PC-9 (cell line): Measurements from ENCODE around the gene CD2.

Experiments
- CTCF ChIP-seq: fragments of 200-600 bp; sonication (generic); conservative IDR thresholded peaks from 2 replicates; pipeline ENCODE4 v1.6.1; 2017; ENCODE audit warnings: mixed run types, antibody characterized with exemption, mild to moderate bottlenecking, moderate library complexity
- EZH2 ChIP-seq: fragments of 200-600 bp; sonication (generic); IDR thresholded peaks from 2 replicates; pipeline ENCODE4 v1.8.0; 2017; ENCODE audit warnings: antibody characterized with exemption, low read depth

- no peak for TF ChIP-seq CTCF
- no peak for TF ChIP-seq EZH2
These were observed 32.7 kb upstream of the CD2 start for GRCh38 chr1:116721451-116722007.
